OCI-LY3 (cell line): ENCODE measurements around the gene PRRT2.

Source experiments
- H2AFZ ChIP-seq: fragments of 200-600, 300-600 bp; shearing (Covaris generic); 2 replicates; pipeline ENCODE4 v1.6.0; 2014; ENCODE audit warnings: antibody characterized with exemption, low read depth, low read length
- H3K27ac ChIP-seq: fragments of 200-600, 300-600 bp; sonication (generic); 2 replicates; pipeline ENCODE4 v1.5.1; 2014; ENCODE audit warnings: mild to moderate bottlenecking, low read length, moderate library complexity, mixed read lengths
- H3K27me3 ChIP-seq: fragments of 200-600, 300-600 bp; sonication (generic); 2 replicates; pipeline ENCODE4 v1.6.1; 2014; ENCODE audit warnings: low read depth, low read length, mixed read lengths
- H3K36me3 ChIP-seq: fragments of 200-600, 300-600 bp; sonication (generic); replicated peaks from 2 replicates; pipeline ENCODE3; 2014; ENCODE audit warnings: low read depth, low read length, mixed read lengths
- H3K4me1 ChIP-seq: fragments of 300-600, 200-600 bp; sonication (generic); 2 replicates; pipeline ENCODE4 v1.6.1; 2014; ENCODE audit warnings: low read length, mixed read lengths
- H3K4me2 ChIP-seq: fragments of 200-600, 300-600 bp; sonication (generic); 2 replicates; pipeline ENCODE4 v1.6.1; 2014; ENCODE audit warnings: low read length, mixed read lengths
- H3K4me3 ChIP-seq: fragments of 300-600, 200-600 bp; sonication (generic); 2 replicates; pipeline ENCODE4 v1.5.1; 2014; ENCODE audit warnings: antibody characterized with exemption, mild to moderate bottlenecking, low read length, moderate library complexity
- H3K79me2 ChIP-seq: fragments of 300-600, 200-600 bp; shearing (Covaris generic); 2 replicates; pipeline ENCODE4 v1.6.1; 2014; ENCODE audit warnings: mild to moderate bottlenecking, low read length, mixed read lengths
- H3K9ac ChIP-seq: fragments of 300-600, 200-600 bp; shearing (Covaris generic); 2 replicates; pipeline ENCODE4 v1.6.0; 2014; ENCODE audit warnings: mild to moderate bottlenecking, low read length, moderate library complexity
- H3K9me3 ChIP-seq: fragments of 200-600, 300-600 bp; shearing (Covaris generic); 2 replicates; pipeline ENCODE4 v1.6.1; 2014; ENCODE audit warnings: low read length, mixed read lengths; ENCODE audit not compliant: insufficient read depth
- H4K20me1 ChIP-seq: fragments of 200-600, 300-600 bp; sonication (generic); 2 replicates; pipeline ENCODE4 v1.6.1; 2016; ENCODE audit warnings: low read length, mixed read lengths; ENCODE audit not compliant: insufficient read depth
- EZH2phosphoT487 ChIP-seq: fragments of 200-600 bp; shearing (Covaris generic); IDR thresholded peaks from 2 replicates; pipeline ENCODE4 v1.6.1; 2018; ENCODE audit warnings: antibody characterized with exemption, mixed run types, low read depth
- TF ChIP-seq, protein P1 (sequence below): fragments of 200-600, 300-600 bp; sonication (generic); IDR thresholded peaks from 2 replicates; pipeline ENCODE4 v1.5.1; 2014; ENCODE audit warnings: antibody characterized with exemption, low read length, low read depth

Gene PRRT2

DNA sequence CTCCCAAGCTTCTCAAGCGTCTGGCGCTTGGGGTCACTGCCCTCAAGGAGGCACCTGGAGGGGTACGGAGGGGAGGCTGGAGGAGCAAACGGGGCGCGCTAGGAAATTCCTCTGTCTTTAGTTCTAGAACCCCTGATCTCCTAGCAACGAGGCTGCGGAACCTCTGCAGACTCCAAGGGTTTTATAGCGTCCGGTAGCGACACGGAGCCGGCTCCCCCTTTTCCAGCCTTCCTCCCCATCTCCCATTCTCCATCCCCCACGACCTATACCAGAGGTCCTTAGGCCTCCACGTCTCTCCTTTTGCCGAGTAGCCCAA lies 51.6 kb downstream of the PRRT2 start:
- Histone ChIP-seq H3K79me2 (peaks cover 10% of the 10 kb centered on the region), H3K9me3 (no peaks in the 10 kb centered on the region), H4K20me1 (no peaks in the 10 kb centered on the region), H3K9ac (peak overlapping the region; percentile 28; the same call in 1 of the 2 replicates), H3K4me1 (peaks cover 9% of the 10 kb centered on the region), H3K27me3 (no peaks in the 10 kb centered on the region), H3K4me2 (peak overlapping the region; percentile 98), H3K27ac (no peak overlapping the region), H3K36me3 (no peaks in the 10 kb centered on the region), H2AFZ (peak overlapping the region; percentile 82), H3K4me3 (peak overlapping the region; percentile 84)
- no peak for TF ChIP-seq EZH2phosphoT487
- TF ChIP-seq, protein P1, sequence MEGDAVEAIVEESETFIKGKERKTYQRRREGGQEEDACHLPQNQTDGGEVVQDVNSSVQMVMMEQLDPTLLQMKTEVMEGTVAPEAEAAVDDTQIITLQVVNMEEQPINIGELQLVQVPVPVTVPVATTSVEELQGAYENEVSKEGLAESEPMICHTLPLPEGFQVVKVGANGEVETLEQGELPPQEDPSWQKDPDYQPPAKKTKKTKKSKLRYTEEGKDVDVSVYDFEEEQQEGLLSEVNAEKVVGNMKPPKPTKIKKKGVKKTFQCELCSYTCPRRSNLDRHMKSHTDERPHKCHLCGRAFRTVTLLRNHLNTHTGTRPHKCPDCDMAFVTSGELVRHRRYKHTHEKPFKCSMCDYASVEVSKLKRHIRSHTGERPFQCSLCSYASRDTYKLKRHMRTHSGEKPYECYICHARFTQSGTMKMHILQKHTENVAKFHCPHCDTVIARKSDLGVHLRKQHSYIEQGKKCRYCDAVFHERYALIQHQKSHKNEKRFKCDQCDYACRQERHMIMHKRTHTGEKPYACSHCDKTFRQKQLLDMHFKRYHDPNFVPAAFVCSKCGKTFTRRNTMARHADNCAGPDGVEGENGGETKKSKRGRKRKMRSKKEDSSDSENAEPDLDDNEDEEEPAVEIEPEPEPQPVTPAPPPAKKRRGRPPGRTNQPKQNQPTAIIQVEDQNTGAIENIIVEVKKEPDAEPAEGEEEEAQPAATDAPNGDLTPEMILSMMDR: no peak

- H3K4me2 ChIP-seq: peak overlapping the region; percentile 98; the same call in 1 of the 2 replicates
- no peaks in the 10 kb centered on the region for H4K20me1 ChIP-seq
- H3K36me3 ChIP-seq: no peaks in the 10 kb centered on the region
Observed at GRCh38 chr16:29864205-29864604, 52.2 kb downstream of the PRRT2 start.

More at GRCh38 chr16:29864205-29864604, 52.2 kb downstream of the PRRT2 start:
- Histone ChIP-seq H3K4me1 (peaks cover 9% of the 10 kb centered on the region), H3K4me3 (no peak overlapping the region), H3K27ac (no peak overlapping the region), H3K79me2 (peaks cover 10% of the 10 kb centered on the region), H3K27me3 (no peaks in the 10 kb centered on the region), H3K9me3 (no peaks in the 10 kb centered on the region), H3K9ac (no peak overlapping the region), H2AFZ (no peak overlapping the region)
- TF ChIP-seq, protein P1: no peak
- TF ChIP-seq EZH2phosphoT487: no peak
